NCI-H524 treated with DMSO at 0.1 percent for 48 hours (cell line): ENCODE results near the gene TMEM117.
"Not testable (repeated sequence)": the region's sequence is repeated elsewhere in the genome, so short reads cannot be mapped to it uniquely, and the experiment has no call there.

ENCODE experiments used
- DNase-seq: peaks from one replicate; lab custom pipeline; 2025; lab: John Stamatoyannopoulos, UW

Gene TMEM117

DNA sequence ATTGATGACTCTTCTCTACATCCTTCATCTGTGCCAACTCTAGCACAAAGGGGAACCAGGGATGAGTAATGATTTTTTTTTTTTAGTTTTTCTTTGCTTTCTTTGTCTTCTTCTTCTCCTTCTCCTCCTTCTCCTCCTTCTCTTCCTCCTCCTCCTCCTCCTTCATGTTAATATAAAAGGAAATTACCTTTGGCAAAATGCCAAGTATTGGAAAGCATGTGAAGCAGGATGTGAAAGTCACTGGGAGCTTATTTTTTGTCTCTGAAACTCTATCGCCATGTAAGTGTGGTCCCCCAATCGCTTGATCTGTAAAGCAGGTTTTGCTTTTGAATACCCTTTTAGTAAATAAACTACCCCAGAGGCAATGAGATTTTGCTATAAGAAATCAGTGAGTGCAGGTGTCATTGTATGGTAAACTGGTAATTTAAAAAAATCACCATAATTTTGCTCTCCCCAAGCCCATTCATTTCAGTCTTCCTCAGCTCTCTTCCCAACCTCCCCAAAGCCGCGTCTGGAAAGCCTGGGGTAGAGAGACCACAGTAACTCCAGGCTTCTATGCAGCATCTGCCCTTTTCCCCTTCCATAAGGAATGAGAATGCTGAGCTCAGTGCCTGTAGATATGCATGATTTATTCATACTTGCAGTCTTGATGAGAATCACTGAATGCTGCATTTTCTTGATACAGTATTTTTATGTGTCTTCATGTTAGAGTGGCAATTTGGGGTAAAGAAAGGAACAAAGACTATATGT lies 388.7 kb downstream of the TMEM117 start:
- no peak for DNase-seq

DNA sequence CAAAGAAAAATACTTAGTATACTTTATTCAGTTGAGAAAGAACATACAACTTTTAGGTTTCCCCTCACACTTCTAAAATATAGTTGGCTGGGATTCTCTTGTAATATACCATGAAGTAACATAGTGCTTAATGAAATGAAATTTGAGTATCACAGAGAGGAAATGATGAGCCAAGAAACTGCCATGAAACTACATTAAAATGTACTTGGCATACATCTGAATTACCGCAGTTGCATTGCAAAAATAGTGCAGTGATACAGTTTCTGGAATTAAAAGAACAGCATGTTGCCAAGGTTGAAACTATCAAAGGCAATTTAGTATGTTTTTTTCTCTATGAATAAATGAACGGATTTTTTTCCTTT lies 389.2 kb downstream of the TMEM117 start:
- no peak for DNase-seq

DNA sequence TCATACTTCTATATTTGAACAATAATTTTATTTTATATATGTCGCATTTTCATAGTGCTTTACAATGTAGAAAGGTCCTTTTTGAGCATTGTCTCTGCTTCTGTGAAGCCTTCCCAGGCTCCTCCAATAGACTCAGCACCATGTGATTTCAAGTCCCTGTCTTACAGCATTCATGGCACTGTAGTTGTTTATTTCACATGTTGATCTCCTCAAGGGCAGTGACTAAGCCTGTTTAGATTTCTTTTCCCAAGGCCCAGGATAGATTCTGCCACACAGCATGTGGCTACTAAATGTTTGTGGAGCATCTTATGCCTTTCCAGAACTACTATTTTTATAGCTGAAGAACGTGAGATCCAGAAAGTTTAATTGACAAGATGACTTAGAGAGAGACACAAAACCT lies 391.7 kb downstream of the TMEM117 start:
- no peak for DNase-seq

DNA sequence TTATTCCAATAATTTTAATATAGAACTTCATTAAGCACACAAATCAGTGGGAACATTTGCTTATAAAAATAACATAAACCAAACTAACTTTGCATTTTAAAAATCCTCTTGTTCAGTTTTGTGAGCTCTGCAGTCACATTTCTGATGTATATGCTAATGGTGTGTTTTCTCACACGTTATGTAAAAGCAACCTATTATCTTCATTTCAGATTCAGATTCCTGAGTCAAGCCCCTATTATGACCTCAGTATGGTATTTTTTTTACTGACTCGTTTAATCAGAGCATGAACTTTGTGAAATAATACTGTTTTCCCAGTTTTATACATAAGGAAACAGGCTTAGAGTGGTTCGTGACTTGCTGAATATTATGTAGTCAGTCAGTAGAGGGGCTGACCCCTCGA lies 394.0 kb downstream of the TMEM117 start:
- DNase-seq, result no peak

DNA sequence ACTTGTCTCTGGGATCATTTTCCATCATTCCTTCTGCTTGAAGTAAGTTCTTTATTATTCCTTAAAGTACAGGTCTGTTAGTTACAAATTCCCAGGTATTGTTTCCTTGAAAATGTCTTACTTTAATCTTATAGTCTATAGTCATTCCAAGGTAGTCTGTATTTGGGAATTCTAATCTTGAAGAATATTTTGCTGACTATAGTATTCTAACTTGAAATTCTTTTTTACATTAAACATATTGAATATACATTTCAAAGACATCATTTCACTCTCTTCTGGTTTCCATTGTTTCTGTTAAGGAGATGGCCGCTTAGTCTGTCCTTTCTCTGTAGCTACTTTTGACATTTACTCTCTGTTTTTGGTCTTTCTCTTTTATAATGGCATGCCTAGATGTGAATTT lies 399.8 kb downstream of the TMEM117 start:
- no peak for DNase-seq

DNA sequence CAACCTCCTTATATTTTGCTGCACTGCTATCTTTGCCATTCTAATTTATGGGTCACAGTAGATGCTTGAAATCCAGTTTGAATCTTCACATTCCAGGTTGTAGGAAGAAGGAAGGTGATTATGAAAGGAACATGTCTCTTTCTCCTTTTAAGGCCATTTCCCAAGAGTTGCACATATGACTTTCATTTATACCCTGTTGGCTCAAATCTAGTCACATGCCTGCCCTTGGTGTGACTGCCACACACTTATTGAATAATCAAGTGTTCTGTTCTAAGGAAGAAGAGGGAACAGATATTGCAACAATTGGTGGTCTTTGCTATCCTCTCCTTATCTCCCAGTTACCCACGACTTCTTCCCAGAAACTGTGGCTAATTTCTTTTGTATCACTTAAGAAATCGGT lies 404.3 kb downstream of the TMEM117 start:
- no peak for DNase-seq

DNA sequence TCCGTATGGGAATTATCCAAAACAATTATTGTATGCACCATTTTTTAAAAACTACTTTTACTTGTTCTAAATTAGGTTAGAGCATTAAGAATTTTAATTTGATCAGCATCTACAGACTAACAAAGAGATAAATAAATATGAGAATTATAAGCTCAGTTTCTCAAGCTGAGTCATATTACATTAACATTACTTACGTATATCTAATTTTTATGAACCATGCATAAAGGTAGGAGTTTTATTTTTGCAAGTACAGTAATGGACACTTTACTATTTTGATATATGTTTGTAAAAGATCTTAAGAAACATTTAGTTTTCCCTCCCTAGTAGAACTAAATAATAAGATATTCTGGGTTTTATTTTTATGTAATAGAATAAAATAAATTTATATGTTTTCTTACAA lies 410.1 kb downstream of the TMEM117 start:
- DNase-seq, result no peak

DNA sequence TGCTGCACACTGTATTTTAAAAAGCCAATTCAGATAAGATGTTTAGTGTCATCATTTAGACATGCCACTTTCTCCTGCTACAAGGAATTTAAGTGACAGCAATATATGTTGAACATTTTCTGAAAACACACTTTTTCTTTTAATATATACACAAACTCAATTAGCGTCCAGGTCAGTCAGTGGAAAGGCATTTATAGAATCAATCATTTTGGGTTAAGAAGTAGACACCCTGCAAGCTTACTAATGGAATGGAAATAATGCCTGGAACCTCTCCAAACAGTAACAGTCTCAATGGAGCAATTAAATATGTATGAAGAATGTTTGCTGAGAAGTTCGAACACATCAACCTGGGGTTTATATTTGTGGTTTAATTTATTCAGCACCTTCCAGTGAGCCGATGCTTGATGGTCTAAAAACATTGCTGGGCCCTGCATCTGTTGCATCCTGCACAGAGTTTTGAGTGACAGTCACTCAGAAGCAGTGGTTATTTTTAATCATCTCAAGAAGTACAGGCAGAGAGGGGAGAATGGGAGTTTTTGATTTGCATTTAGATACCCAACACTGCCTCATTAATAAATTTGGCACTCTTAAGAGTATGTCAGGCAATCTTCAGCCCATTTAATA lies 410.7 kb downstream of the TMEM117 start:
- DNase-seq, result no peak

DNA sequence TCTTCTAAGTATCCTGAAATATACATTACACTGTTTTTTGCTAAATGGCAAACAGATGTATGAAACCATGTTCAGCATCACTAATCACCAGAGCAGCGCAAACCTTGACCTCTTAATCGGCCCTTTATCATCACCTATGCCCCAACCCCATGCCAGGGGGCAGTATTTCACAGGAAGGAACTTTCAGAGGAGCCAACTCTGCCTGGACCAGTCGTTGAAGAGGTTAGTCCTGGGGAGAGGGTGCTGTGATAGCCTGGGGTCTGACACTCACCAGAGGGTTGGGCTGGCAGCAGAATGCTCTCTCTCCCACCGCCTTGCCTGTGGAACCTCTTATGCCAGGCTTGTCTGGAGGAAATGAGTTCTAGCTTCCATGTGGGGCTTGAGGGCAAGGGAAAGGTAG lies 411.7 kb downstream of the TMEM117 start:
- no peak for DNase-seq

DNA sequence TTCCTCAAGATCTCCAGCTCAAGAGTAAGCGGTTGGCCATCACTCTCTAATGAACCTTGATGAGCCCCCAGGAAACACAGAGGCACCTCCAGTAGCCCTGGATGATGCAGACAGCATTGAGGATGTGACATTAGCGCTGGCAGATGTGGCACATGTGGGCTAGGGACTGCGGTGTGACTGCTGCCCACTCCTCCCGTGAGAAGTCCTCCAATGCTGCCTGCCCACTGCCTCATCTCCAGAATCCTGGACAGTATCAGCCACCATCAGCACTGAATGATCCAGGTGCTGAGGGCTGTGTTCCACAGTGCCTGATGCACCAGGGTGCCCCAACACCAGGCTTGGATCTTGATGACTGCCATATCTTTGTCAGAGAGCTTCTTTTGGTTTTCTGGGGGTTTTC lies 412.6 kb downstream of the TMEM117 start:
- DNase-seq, result no peak

DNA sequence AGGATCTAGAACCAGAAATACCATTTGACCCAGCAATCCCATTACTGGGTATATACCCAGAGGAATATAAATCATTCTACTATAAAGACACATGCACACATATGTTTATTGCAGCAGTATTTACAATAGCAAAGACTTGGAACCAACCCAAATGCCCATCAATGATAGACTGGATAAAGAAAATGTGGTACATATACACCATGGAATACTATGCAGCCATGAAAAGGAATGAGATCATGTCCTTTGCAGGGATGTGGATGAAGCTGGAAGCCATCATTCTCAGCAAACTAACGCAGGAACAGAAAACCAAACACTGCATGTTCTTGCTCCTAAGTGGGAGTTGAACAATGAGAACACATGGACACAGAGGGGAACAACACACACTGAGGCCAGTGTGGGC lies 414.6 kb downstream of the TMEM117 start:
- not testable (repeated sequence) for DNase-seq

DNA sequence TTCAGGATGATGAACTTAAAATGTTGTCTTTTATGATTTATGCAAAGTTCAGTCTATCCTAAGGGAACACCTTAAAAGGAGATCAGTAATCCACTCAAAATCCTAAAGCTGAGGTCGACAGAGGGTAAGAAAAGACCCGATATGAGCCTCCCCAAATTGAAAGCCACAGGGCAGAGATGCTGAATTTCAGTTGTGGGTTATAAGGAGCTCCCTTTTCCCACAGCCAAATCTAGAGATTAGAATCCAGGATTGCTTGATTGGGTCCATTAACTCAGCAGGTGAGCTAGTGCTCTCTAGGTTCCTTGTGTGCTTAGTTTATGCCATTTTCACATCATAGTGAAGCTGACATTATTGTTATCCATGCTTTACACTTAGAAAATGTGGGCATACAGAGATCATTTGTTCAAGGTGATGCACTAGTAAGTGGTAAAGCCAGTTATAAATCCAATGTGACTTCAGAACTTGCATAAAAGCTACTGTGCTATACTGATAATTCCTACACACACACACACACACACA lies 417.5 kb downstream of the TMEM117 start:
- no peak for DNase-seq

DNA sequence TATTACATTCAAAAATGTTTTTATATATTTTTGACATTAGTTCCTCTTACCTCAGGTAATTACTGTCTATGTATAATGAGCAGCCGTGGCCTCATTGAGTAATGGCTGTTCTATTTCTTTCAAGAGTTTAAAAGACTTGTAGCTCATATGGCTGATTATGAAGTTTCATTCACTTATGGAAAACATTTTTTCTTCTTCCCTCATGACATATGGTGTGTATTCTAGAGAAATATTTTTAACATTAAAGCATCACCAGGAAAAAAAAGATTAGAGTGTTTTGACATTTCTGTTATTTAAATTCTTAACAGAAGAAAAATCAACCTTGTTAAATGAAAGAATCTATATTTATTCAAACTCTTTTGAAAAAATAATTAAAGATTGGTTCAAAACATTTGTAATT lies 422.4 kb downstream of the TMEM117 start:
- DNase-seq, result no peak

DNA sequence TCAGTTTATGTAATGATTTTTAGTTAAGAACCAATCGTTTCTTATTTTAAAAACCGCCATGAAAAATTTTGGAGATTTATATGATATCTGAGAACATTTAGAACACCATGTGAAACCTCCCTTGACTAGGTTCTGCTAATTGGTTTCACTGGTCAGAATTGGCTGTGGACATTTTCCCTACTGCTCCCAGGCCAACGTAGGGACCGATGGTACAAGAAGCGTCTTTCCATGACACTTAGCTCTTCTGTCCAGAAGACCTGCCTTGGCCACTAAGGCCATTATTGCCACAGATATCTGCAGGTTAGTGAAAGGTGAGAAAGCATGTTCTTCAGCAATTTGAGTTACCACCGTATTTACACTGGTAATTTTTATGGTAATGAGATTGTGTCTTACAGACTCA lies 424.0 kb downstream of the TMEM117 start:
- DNase-seq, result no peak

DNA sequence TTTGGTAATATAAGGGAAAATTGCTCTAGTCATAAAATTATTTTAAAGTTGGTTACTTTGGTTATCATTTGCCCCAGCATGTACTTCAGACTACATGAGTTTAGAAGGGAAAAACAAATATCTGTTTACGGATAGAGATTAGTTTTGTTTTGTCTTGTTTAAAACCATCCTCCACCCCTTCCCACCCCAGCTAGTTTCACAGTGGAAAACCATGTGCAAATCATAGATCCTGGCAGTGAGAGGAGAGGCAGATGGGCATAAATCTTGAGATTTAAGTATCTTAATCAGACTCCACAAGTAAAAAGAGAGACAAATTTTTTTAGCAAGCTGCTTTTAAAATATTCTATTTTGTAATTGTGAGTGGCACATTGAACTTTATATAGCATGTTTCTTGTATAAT lies 424.7 kb downstream of the TMEM117 start:
- no peak for DNase-seq

DNA sequence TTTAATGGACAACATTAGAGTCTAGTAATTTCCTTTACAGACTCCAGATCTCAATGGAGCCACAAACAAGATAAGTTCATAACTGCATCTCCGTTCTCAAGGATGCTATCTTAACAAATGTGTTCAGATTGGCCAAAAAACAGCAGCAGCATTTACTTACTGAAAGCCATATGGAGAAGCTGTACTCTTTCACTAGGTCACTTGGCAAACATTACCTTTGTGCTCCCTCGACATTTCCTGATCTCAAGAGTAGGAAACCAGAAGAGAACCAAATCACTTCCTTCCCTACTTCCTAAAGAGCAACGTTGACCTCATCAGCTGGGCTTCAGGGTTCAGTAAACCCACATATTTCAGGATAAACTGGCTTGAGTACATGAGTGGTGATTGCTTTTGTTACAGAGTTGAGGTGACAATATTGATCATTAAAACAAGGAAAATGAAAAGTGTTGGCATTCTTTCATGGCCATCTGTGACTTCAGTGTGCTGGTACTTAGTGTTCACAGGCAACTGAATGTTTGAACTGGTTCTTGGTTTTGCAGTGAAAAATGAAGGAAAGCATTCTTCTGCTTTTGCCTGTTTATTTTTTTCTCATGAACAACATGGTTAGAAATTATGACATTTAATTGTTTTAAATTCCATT lies 449.6 kb downstream of the TMEM117 start:
- no peak for DNase-seq

DNA sequence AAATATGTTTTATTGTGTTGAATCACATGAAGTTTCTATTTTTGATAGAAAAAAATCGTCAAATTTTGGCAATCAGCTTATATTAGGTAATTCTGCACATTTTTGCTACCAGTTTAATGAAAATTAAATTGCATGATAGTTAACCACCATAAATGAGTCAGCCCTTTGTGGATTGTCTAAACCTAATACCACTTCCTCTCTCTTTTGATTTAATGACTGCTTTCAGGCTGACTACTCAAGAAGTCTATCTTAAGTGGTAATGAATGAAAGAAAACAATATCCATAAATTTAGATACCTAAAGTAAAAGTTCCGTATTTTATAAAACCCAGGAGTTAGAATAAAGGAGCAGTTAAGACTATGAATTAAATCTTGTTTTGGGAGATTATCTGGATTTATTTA lies 450.5 kb downstream of the TMEM117 start:
- DNase-seq, result no peak

DNA sequence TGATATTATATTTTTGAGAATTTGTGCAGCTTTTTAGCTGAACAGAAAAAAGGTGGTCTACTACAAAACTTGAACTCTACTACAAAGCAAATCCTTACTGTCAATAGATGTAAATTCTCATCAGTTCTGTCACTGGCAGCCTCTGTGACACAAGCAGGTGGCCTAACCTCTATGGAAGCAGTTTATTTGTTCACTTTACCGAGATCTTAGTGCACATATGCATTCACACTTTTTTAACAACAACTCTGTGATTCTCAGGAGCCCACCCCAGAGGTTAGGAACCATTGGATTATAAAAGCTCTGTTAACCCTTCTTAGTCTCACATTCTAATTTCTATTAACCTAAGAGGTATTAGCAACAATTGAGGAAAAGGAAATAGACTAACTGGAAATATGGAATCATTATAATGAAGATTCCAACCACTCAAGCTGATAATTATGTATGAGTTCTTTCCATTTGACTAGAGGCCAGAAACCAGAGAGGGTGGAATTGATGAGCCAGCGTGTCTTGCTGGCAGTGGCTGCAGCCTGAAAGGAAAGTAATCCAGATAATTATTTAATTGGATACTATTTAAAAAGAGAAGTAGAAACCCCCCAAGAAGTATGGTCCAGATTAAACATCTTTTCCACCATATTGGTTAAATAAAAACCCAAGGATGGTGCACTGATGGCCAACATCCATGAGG lies 451.1 kb downstream of the TMEM117 start:
- no peak for DNase-seq

DNA sequence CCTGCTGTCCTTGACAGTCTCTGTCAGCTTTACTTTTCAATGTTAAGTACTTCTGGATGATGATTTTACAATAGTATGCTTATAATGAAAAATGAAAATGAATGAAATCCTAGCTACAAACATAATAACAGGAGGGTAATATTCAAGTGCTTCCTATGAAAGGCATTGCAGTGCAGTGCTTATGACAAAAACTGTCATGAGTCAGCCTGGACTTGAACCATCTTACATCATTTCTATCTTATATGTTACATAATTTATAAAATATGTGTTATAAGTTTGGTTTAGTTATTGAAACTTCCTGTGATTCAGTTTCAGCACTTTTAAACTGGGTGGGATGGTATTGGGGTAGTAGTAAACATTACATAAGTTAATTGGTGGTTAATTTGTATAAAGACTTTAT lies 451.7 kb downstream of the TMEM117 start:
- DNase-seq, result no peak

DNA sequence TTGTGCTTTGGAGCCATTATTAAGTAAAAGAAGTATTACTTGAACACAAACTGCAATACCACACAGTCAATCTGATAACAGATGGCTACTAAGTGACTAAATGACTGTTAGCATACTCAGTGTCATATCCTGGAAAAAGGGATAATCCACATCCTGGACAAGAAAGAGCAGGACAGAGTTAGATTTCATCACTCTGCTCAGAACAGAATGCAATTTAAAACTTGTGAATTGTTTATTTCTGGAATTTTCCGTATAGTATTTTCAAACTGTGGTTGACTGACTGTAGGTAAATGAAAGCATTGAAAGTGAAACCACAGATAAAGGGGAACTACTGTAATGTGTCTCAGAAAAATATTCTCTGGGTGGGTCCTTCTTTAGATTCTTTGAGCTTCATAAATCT lies 458.8 kb downstream of the TMEM117 start:
- no peak for DNase-seq

DNA sequence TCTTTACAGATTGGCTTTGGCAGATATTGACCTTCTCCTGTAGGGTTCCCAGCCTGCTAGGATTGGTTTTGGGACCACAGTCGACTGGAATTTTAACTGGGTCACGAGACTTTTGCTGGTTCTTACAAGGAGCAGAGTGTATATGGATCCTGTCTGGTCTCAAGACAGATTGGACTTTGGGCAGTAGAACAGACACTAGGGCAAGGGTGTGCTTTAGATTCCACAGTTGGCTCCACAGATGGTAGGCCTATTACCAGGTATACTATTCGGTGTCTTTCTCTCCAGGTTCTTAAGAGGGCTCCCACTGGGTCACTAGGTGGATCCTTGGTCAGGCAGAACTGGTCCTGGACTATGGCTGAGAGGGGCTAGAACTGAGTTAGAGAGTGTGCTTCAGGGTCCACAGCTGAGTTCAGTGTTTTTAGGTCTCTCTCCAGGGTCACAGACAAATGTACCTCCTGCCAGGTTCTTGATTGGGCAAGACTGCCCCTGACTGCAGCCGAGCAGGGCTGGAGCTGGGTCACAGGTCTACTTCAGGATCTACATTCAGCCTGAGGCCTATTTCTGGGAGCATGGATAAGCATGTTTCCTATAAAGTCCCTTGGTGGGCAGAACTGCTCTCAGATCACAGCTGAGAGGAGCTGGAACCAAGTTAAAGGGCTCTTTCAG lies 460.2 kb downstream of the TMEM117 start:
- DNase-seq, result no peak

DNA sequence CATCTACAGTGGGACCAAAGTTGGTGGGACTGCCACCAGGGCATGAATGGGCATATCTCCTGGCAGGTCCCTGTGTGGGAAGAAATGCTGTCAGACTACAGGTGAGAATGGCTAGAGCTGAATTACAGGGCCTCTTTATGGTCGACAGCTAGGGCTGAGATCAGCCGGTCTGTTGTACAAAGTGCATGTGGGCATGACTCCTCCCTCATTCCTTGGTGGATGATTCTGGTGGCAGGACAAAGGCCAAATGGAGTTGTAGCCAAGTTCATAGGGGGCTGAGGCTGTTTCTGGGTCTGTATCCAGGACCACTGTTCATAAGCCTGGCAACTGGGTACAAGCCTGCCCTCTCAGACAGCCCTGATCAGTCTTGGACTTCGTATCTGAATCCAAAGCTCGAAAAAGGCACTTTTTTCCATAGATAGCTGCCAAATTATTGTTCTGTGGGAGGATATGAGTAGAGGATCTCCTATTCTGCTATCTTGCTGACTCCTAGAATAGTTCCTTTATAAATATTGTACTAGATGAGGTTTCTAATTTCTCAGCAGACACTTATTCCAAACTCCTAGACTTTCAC lies 460.8 kb downstream of the TMEM117 start:
- DNase-seq, result no peak
